Renal cortical epithelial cell (primary cell): ENCODE data around the gene OR4K14. TPM values are rescaled to one million over a fixed set of nuclear protein-coding genes. Genes with fewer than 3 reads are reported as not detected.
"Not testable (repeated sequence)": the region's sequence is repeated elsewhere in the genome, so short reads cannot be mapped to it uniquely, and the experiment has no call there.

ENCODE experiments used
- DNase-seq: peaks from one replicate; pipeline ENCODE4 v3.0.0-alpha.2; 2011; ENCODE audit warnings: low read depth
- total RNA-seq: library from RNA; depleted of rRNA; stranded (reverse); fragments of >200 nt; gene quantifications from 2 replicates; pipeline ENCODE4 v1.2.3, GENCODE V29; 2014

The OR4K14 gene
- total RNA-seq, result not detected in 2 replicates

- DNase-seq, result no peak
Observed at GRCh38 chr14:20019257-20019865, at the start of gene OR4K14. OR4K14 (minus strand) TSS chr14:20019307; CDS start chr14:20015193, 4,114 bp downstream.

GRCh38 chr14:20059745-20060144, 40.6 kb upstream of the OR4K14 start, which contains the start of gene OR4L1:
OR4L1 (plus strand) TSS chr14:20060045; CDS start chr14:20060045, 0 bp downstream.
- no peak for DNase-seq

GRCh38 chr14:20048202-20048601, 29.1 kb upstream of the OR4K14 start:
- DNase-seq, result no peak

- DNase-seq, result no peak
Observed at GRCh38 chr14:20044243-20044642, 25.1 kb upstream of the OR4K14 start.

GRCh38 chr14:20035938-20036337, 16.8 kb upstream of the OR4K14 start, which contains the start of gene OR4K13:
OR4K13 (minus strand) TSS chr14:20036038; CDS start chr14:20034758, 1,280 bp downstream.
- DNase-seq, result no peak

GRCh38 chr14:20035449-20035848, 16.3 kb upstream of the OR4K14 start:
- no peak for DNase-seq

- no peak for DNase-seq
Observed at GRCh38 chr14:20031058-20031457, 12.0 kb upstream of the OR4K14 start.

- DNase-seq, result no peak
Observed at GRCh38 chr14:20008156-20008555, 11.0 kb downstream of the OR4K14 start.

GRCh38 chr14:20002319-20002718, 16.8 kb downstream of the OR4K14 start:
- no peak for DNase-seq

- no peak for DNase-seq
Observed at GRCh38 chr14:20001863-20002262, 17.2 kb downstream of the OR4K14 start, which contains the start of gene OR4Q2. OR4Q2 (plus strand) TSS chr14:20002163.

- DNase-seq, result no peak
Observed at GRCh38 chr14:19993438-19993837, 25.7 kb downstream of the OR4K14 start.

GRCh38 chr14:19975291-19975690, 43.8 kb downstream of the OR4K14 start, which contains the start of gene OR4K15:
OR4K15 (plus strand) TSS chr14:19975591; CDS start chr14:19975591, 0 bp downstream.
- no peak for DNase-seq

- DNase-seq, result no peak
Observed at GRCh38 chr14:19974844-19975243, 44.3 kb downstream of the OR4K14 start.

GRCh38 chr14:19969735-19970134, 49.4 kb downstream of the OR4K14 start:
- not testable (repeated sequence) for DNase-seq

Other genes with a start within 250 kb of the OR4K14 start
- not detected in 2 replicates for gene OR4M1, start 245.8 kb downstream of the OR4K14 start, total RNA-seq
- not detected in 2 replicates for gene OR4N2, start 215.5 kb downstream of the OR4K14 start, total RNA-seq
- not detected in 2 replicates for gene OR4K2, start 144.2 kb downstream of the OR4K14 start, total RNA-seq
- not detected in 2 replicates for gene OR4K5, start 98.7 kb downstream of the OR4K14 start, total RNA-seq
- not detected in 2 replicates for gene OR4K1, start 88.4 kb downstream of the OR4K14 start, total RNA-seq
- not detected in 2 replicates for gene OR4K15, start 43.7 kb downstream of the OR4K14 start, total RNA-seq
- gene OR4Q2, start 17.1 kb downstream of the OR4K14 start, total RNA-seq, result not detected in 2 replicates
- not detected in 2 replicates for gene OR4K13, start 16.7 kb upstream of the OR4K14 start, total RNA-seq
- gene OR4L1, start 40.7 kb upstream of the OR4K14 start, total RNA-seq, result not detected in 2 replicates
- gene OR4K17, start 91.4 kb upstream of the OR4K14 start, total RNA-seq, result not detected in 2 replicates
- gene OR4N5, start 119.5 kb upstream of the OR4K14 start, total RNA-seq, result not detected in 2 replicates
- not detected in 2 replicates for gene OR11G2, start 171.6 kb upstream of the OR4K14 start, total RNA-seq
- not detected in 2 replicates for gene OR11H6, start 204.4 kb upstream of the OR4K14 start, total RNA-seq
- not detected in 2 replicates for gene OR11H7, start 209.7 kb upstream of the OR4K14 start, total RNA-seq
- not detected in 2 replicates for gene OR11H4, start 220.0 kb upstream of the OR4K14 start, total RNA-seq